K562 (cell line): ENCODE results near the gene DIPK1A. TPM values are rescaled to one million over a fixed set of nuclear protein-coding genes. Genes with fewer than 3 reads are reported as not detected.

Experiments used
- ARID1B ChIP-seq: fragments of 450-650 bp; IDR thresholded peaks from 2 replicates; pipeline ENCODE4 v1.6.1; 2016; ENCODE audit warnings: antibody characterized with exemption, mild to moderate bottlenecking, inconsistent platforms
- CREBBP ChIP-seq: IDR thresholded peaks from one replicate; pipeline ENCODE4 v1.6.1; 2012; ENCODE audit warnings: low read depth, mild to moderate bottlenecking, control low read depth, inconsistent platforms, low read length
- DPF2 ChIP-seq: fragments of 450-650 bp; IDR thresholded peaks from 2 replicates; pipeline ENCODE4 v1.6.1; 2016
- HDAC3 ChIP-seq: fragments of 450-650 bp; IDR thresholded peaks from 2 replicates; pipeline ENCODE4 v1.6.1; 2018; ENCODE audit warnings: borderline replicate concordance, mild to moderate bottlenecking, moderate library complexity; ENCODE audit not compliant: partially characterized antibody
- KAT8 ChIP-seq: fragments of 450-650 bp; IDR thresholded peaks from 2 replicates; pipeline ENCODE4 v1.6.1; 2016; ENCODE audit warnings: low read depth, mild to moderate bottlenecking
- NUFIP1 ChIP-seq: fragments of 450-650 bp; IDR thresholded peaks from 2 replicates; pipeline ENCODE4 v1.6.1; 2018; ENCODE audit not compliant: partially characterized antibody
- POLR2AphosphoS5 ChIP-seq: IDR thresholded peaks from 2 replicates; pipeline ENCODE4 v1.6.1; 2011; ENCODE audit warnings: mild to moderate bottlenecking, low read depth, low read length, moderate library complexity; ENCODE audit not compliant: control insufficient read depth, insufficient read depth
- PTRF ChIP-seq: fragments of 450-650 bp; IDR thresholded peaks from 2 replicates; pipeline ENCODE4 v1.6.1; 2016; ENCODE audit warnings: mild to moderate bottlenecking, missing genetic modification characterization, missing compliant biosample characterization
- SMARCC2 ChIP-seq: fragments of 450-650 bp; IDR thresholded peaks from 2 replicates; pipeline ENCODE4 v1.6.1; 2017; ENCODE audit warnings: antibody characterized with exemption, moderate library complexity, mild to moderate bottlenecking, low read depth
- YBX1 ChIP-seq: fragments of 450-650 bp; IDR thresholded peaks from 2 replicates; pipeline ENCODE4 v1.7.1; 2016; ENCODE audit warnings: mild to moderate bottlenecking
- ZNF134 ChIP-seq: fragments of 250-450 bp; sonication (Bioruptor Pico); conservative IDR thresholded peaks from 2 replicates; pipeline ENCODE4 v1.4.0; 2020
- ZNF274 ChIP-seq: IDR thresholded peaks from 2 replicates; pipeline ENCODE4 v1.6.1; 2011; ENCODE audit warnings: low read depth, mild to moderate bottlenecking, low read length, moderate library complexity, borderline replicate concordance
- ZNF584 ChIP-seq: fragments of 200-800 bp; sonication (Bioruptor generic); IDR thresholded peaks from 2 replicates; pipeline ENCODE4 v1.6.1; 2016; ENCODE audit warnings: low read depth, mild to moderate bottlenecking, missing genetic modification characterization, missing compliant biosample characterization
- ZNF586 ChIP-seq: fragments of 450-650 bp; formaldehyde crosslinking; conservative IDR thresholded peaks from 2 replicates; pipeline ENCODE4 v1.4.0; 2020; ENCODE audit warnings: mild to moderate bottlenecking, moderate library complexity
- polyA plus RNA-seq, 8 experiments: library from polyadenylated mRNA; depleted of rRNA in 4 of 8; stranded (reverse) in 5 of 8; unstranded in 3 of 8; fragments of >200 nt; fragmentation: Nextera tagmentation in 2 of 8; fragmentation: Illumina TruSeq in 1 of 8; extraction: Ambion mirVana in 2 of 8; extraction: Trizol in 1 of 8; gene quantifications; 2 replicates each; pipeline versions ENCODE4 v1.2.1 to v1.2.3, GENCODE V29; 2011 to 2014; ENCODE audit warnings: inconsistent platforms in 1 of 8, missing spikeins in 1 of 8
- total RNA-seq, 7 experiments: library from RNA; depleted of rRNA in 6 of 7; stranded (reverse); fragments of >200 nt in 6 of 7; fragmentation: Illumina TruSeq in 2 of 7; extraction: Trizol in 2 of 7; gene quantifications; 2 replicates each; pipeline versions ENCODE4 v1.2.1 to v1.2.3, GENCODE V29; 2011 to 2021; ENCODE audit warnings: low replicate concordance in 1 of 7
- TF ChIP-seq, protein P1 (sequence below), 3 experiments: fragments of 200-800 bp in 1 of 3; fragments of 250-450 bp in 1 of 3; fragments of 450-650 bp in 1 of 3; sonication (Bioruptor Pico) in 1 of 3; sonication (Bioruptor generic) in 1 of 3; formaldehyde crosslinking in 1 of 3; IDR thresholded peaks; 2 replicates each; pipeline versions ENCODE4 v1.6.1 to v1.8.0; 2016 to 2022; ENCODE audit warnings: mild to moderate bottlenecking in 2 of 3, missing genetic modification characterization in 2 of 3, missing compliant biosample characterization in 1 of 3, moderate library complexity in 1 of 3
- TF ChIP-seq, protein P2 (sequence below): sonication (generic); formaldehyde crosslinking; IDR thresholded peaks from 2 replicates; pipeline ENCODE4 v1.8.0; 2023; ENCODE audit warnings: missing genetic modification reagents, mild to moderate bottlenecking, borderline replicate concordance
- TF ChIP-seq, protein P3 (sequence below): fragments of 450-650 bp; IDR thresholded peaks from 2 replicates; pipeline ENCODE4 v1.6.1; 2016; ENCODE audit warnings: borderline replicate concordance

Gene DIPK1A
- total and polyA plus RNA-seq, 9 of the 15 experiments (the other 6 are each of a cell fraction or from before 2014, with no cell fraction given), result 0.54 to 2.5 (median 1.3) TPM

DNA sequence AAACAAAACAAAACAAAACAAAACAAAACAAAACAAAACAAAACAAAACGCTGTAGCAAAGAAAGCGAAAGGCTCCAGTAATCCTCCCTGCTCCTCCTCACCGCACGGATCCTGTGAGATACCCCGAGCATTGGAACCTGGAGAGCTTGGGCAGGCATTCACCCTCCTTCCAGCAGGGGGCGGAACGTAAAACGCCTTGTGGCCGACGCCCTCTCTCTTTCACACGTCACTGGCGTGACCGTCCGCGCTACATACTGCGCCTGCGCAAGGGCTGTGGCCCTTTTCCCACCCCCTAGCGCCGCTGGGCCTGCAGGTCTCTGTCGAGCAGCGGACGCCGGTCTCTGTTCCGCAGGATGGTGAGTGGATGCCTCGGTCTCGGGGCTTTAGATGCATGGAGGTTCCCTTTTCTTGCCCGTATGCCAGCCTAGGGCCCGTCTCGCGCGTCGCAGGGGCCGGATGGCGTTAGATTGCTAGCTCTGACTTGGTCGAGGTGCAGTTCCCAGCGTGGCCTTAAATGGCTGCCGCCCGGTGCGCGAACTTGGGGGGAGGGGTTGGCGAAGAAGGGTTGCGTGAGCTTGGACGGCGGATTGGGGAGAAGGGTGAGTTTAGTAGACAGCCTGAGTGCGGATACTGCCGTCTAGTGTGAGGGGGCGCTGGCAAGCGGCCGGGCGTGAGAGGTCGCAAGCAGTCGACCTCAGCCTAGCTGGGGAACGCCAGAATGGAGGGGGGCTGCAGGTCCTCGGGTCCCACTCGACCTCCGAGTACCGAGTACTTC is 129.3 kb downstream of the DIPK1A start, which contains the start of gene RPL5 (continued):
- TF ChIP-seq, protein P1, sequence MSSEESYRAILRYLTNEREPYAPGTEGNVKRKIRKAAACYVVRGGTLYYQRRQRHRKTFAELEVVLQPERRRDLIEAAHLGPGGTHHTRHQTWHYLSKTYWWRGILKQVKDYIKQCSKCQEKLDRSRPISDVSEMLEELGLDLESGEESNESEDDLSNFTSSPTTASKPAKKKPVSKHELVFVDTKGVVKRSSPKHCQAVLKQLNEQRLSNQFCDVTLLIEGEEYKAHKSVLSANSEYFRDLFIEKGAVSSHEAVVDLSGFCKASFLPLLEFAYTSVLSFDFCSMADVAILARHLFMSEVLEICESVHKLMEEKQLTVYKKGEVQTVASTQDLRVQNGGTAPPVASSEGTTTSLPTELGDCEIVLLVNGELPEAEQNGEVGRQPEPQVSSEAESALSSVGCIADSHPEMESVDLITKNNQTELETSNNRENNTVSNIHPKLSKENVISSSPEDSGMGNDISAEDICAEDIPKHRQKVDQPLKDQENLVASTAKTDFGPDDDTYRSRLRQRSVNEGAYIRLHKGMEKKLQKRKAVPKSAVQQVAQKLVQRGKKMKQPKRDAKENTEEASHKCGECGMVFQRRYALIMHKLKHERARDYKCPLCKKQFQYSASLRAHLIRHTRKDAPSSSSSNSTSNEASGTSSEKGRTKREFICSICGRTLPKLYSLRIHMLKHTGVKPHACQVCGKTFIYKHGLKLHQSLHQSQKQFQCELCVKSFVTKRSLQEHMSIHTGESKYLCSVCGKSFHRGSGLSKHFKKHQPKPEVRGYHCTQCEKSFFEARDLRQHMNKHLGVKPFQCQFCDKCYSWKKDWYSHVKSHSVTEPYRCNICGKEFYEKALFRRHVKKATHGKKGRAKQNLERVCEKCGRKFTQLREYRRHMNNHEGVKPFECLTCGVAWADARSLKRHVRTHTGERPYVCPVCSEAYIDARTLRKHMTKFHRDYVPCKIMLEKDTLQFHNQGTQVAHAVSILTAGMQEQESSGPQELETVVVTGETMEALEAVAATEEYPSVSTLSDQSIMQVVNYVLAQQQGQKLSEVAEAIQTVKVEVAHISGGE (CRISPR knock-in tag; IDR thresholded peaks at IDR 0.05), result no peak
- TF ChIP-seq, protein P2, sequence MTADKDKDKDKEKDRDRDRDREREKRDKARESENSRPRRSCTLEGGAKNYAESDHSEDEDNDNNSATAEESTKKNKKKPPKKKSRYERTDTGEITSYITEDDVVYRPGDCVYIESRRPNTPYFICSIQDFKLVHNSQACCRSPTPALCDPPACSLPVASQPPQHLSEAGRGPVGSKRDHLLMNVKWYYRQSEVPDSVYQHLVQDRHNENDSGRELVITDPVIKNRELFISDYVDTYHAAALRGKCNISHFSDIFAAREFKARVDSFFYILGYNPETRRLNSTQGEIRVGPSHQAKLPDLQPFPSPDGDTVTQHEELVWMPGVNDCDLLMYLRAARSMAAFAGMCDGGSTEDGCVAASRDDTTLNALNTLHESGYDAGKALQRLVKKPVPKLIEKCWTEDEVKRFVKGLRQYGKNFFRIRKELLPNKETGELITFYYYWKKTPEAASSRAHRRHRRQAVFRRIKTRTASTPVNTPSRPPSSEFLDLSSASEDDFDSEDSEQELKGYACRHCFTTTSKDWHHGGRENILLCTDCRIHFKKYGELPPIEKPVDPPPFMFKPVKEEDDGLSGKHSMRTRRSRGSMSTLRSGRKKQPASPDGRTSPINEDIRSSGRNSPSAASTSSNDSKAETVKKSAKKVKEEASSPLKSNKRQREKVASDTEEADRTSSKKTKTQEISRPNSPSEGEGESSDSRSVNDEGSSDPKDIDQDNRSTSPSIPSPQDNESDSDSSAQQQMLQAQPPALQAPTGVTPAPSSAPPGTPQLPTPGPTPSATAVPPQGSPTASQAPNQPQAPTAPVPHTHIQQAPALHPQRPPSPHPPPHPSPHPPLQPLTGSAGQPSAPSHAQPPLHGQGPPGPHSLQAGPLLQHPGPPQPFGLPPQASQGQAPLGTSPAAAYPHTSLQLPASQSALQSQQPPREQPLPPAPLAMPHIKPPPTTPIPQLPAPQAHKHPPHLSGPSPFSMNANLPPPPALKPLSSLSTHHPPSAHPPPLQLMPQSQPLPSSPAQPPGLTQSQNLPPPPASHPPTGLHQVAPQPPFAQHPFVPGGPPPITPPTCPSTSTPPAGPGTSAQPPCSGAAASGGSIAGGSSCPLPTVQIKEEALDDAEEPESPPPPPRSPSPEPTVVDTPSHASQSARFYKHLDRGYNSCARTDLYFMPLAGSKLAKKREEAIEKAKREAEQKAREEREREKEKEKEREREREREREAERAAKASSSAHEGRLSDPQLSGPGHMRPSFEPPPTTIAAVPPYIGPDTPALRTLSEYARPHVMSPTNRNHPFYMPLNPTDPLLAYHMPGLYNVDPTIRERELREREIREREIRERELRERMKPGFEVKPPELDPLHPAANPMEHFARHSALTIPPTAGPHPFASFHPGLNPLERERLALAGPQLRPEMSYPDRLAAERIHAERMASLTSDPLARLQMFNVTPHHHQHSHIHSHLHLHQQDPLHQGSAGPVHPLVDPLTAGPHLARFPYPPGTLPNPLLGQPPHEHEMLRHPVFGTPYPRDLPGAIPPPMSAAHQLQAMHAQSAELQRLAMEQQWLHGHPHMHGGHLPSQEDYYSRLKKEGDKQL (CRISPR knock-in tag), result 0 out of 2 replicates have a peak, but pooled peaks have one; percentile 56
- TF ChIP-seq DPF2, result peak; percentile 65
- TF ChIP-seq ZNF586 (CRISPR knock-in tag), result no peak
- no peak for TF ChIP-seq ZNF134 (CRISPR knock-in tag)
- TF ChIP-seq, protein P3, sequence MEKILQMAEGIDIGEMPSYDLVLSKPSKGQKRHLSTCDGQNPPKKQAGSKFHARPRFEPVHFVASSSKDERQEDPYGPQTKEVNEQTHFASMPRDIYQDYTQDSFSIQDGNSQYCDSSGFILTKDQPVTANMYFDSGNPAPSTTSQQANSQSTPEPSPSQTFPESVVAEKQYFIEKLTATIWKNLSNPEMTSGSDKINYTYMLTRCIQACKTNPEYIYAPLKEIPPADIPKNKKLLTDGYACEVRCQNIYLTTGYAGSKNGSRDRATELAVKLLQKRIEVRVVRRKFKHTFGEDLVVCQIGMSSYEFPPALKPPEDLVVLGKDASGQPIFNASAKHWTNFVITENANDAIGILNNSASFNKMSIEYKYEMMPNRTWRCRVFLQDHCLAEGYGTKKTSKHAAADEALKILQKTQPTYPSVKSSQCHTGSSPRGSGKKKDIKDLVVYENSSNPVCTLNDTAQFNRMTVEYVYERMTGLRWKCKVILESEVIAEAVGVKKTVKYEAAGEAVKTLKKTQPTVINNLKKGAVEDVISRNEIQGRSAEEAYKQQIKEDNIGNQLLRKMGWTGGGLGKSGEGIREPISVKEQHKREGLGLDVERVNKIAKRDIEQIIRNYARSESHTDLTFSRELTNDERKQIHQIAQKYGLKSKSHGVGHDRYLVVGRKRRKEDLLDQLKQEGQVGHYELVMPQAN, result peak; percentile 97
- TF ChIP-seq ARID1B, result peak; percentile 70
- no peak for TF ChIP-seq KAT8
- peak; percentile 45 for TF ChIP-seq NUFIP1
- TF ChIP-seq POLR2AphosphoS5, result peak; percentile 99
- TF ChIP-seq PTRF, result no peak
- peak; percentile 48; the same call in 1 of the 2 replicates for TF ChIP-seq SMARCC2
- no peak for TF ChIP-seq YBX1
- TF ChIP-seq CREBBP, result no peak
- TF ChIP-seq ZNF274, result no peak
- no peak for TF ChIP-seq ZNF584 (CRISPR knock-in tag)
- peak; percentile 66 for TF ChIP-seq HDAC3
